Measurements from ENCODE around the gene AHRR.

Gene AHRR

GRCh38 chr5:386432-387341 is 65.2 kb downstream of the AHRR start:
- Histone ChIP-seq H3K27me3 (ENCODE audit: control insufficient read depth in 5 of 5, insufficient read depth in 4 of 5, low read length in 5 of 5) (peaks cover 3 to 10% (median 4%) of the 10 kb centered on the region in 5 donors), H3K27ac (ENCODE audit: low read depth, low read length) (no peak overlapping the region), H3K4me1 (ENCODE audit: control insufficient read depth in 5 of 5, insufficient read depth in 5 of 5, low read length in 5 of 5) (no peaks in the 10 kb centered on the region), H3K9me3 (ENCODE audit: control insufficient read depth in 5 of 5, low read length in 5 of 5) (peaks cover 0 to 7% (median 2%) of the 10 kb centered on the region in 5 donors), H3K36me3 (ENCODE audit: control insufficient read depth in 5 of 5, insufficient read depth in 5 of 5, low read length in 5 of 5) (no peaks in the 10 kb centered on the region), H3K9ac (ENCODE audit: low read length in 5 of 5) (no peak overlapping the region), H3K4me3 (ENCODE audit: low read depth in 1 of 5, low read length in 5 of 5) (no peak overlapping the region)

- no peaks in the 10 kb centered on the region for H3K4me1 ChIP-seq (ENCODE audit: control insufficient read depth in 5 of 5, insufficient read depth in 5 of 5, low read length in 5 of 5)
Observed at GRCh38 chr5:387491-388265, 66.2 kb downstream of the AHRR start.

GRCh38 chr5:388266-389196 is 67.0 kb downstream of the AHRR start:
- H3K27ac ChIP-seq (ENCODE audit: low read depth, low read length), result no peak overlapping the region
- peaks cover 3 to 10% (median 4%) of the 10 kb centered on the region in 5 donors for H3K27me3 ChIP-seq (ENCODE audit: control insufficient read depth in 5 of 5, insufficient read depth in 4 of 5, low read length in 5 of 5)
- no peak overlapping the region for H3K4me3 ChIP-seq (ENCODE audit: low read depth in 1 of 5, low read length in 5 of 5)
- H3K9me3 ChIP-seq (ENCODE audit: control insufficient read depth in 5 of 5, low read length in 5 of 5), result peaks cover 0 to 7% (median 2%) of the 10 kb centered on the region in 5 donors
- H3K36me3 ChIP-seq (ENCODE audit: control insufficient read depth in 5 of 5, insufficient read depth in 5 of 5, low read length in 5 of 5), result no peaks in the 10 kb centered on the region
- H3K4me1 ChIP-seq (ENCODE audit: control insufficient read depth in 5 of 5, insufficient read depth in 5 of 5, low read length in 5 of 5), result no peaks in the 10 kb centered on the region
- no peak overlapping the region for H3K9ac ChIP-seq (ENCODE audit: low read length in 5 of 5)

More at GRCh38 chr5:387491-388265, 66.2 kb downstream of the AHRR start:
- Histone ChIP-seq H3K27me3 (ENCODE audit: control insufficient read depth in 5 of 5, insufficient read depth in 4 of 5, low read length in 5 of 5) (peaks cover 3 to 10% (median 4%) of the 10 kb centered on the region in 5 donors), H3K27ac (ENCODE audit: low read depth, low read length) (no peak overlapping the region), H3K36me3 (ENCODE audit: control insufficient read depth in 5 of 5, insufficient read depth in 5 of 5, low read length in 5 of 5) (no peaks in the 10 kb centered on the region), H3K9ac (ENCODE audit: low read length in 5 of 5) (no peak overlapping the region), H3K4me3 (ENCODE audit: low read depth in 1 of 5, low read length in 5 of 5) (no peak overlapping the region), H3K9me3 (ENCODE audit: control insufficient read depth in 5 of 5, low read length in 5 of 5) (peaks cover 0 to 7% (median 2%) of the 10 kb centered on the region in 5 donors)

GRCh38 chr5:389197-389821 is 67.8 kb downstream of the AHRR start:
- Histone ChIP-seq H3K36me3 (ENCODE audit: control insufficient read depth in 5 of 5, insufficient read depth in 5 of 5, low read length in 5 of 5) (no peaks in the 10 kb centered on the region), H3K4me3 (ENCODE audit: low read depth in 1 of 5, low read length in 5 of 5) (no peak overlapping the region), H3K9ac (ENCODE audit: low read length in 5 of 5) (no peak overlapping the region), H3K27me3 (ENCODE audit: control insufficient read depth in 5 of 5, insufficient read depth in 4 of 5, low read length in 5 of 5) (peaks cover 3 to 10% (median 4%) of the 10 kb centered on the region in 5 donors), H3K9me3 (ENCODE audit: control insufficient read depth in 5 of 5, low read length in 5 of 5) (peaks cover 0 to 7% (median 2%) of the 10 kb centered on the region in 5 donors), H3K27ac (ENCODE audit: low read depth, low read length) (no peak overlapping the region), H3K4me1 (ENCODE audit: control insufficient read depth in 5 of 5, insufficient read depth in 5 of 5, low read length in 5 of 5) (no peaks in the 10 kb centered on the region)

- H3K27ac ChIP-seq (ENCODE audit: low read depth, low read length), result no peak overlapping the region
- H3K36me3 ChIP-seq (ENCODE audit: control insufficient read depth in 5 of 5, insufficient read depth in 5 of 5, low read length in 5 of 5), result no peaks in the 10 kb centered on the region
Observed at GRCh38 chr5:389891-390622, 68.5 kb downstream of the AHRR start.

GRCh38 chr5:390623-391491 is 69.3 kb downstream of the AHRR start:
- no peaks in the 10 kb centered on the region for H3K36me3 ChIP-seq (ENCODE audit: control insufficient read depth in 5 of 5, insufficient read depth in 5 of 5, low read length in 5 of 5)
- no peak overlapping the region for H3K4me3 ChIP-seq (ENCODE audit: low read depth in 1 of 5, low read length in 5 of 5)
- H3K9me3 ChIP-seq (ENCODE audit: control insufficient read depth in 5 of 5, low read length in 5 of 5), result peaks cover 0 to 4% (median 0%) of the 10 kb centered on the region in 5 donors
- H3K27ac ChIP-seq (ENCODE audit: low read depth, low read length), result no peak overlapping the region
- H3K4me1 ChIP-seq (ENCODE audit: control insufficient read depth in 5 of 5, insufficient read depth in 5 of 5, low read length in 5 of 5), result no peaks in the 10 kb centered on the region
- H3K27me3 ChIP-seq (ENCODE audit: control insufficient read depth in 5 of 5, insufficient read depth in 4 of 5, low read length in 5 of 5), result peaks cover 3 to 10% (median 4%) of the 10 kb centered on the region in 5 donors
- no peak overlapping the region for H3K9ac ChIP-seq (ENCODE audit: low read length in 5 of 5)

More at GRCh38 chr5:389891-390622, 68.5 kb downstream of the AHRR start:
- H3K4me3 ChIP-seq (ENCODE audit: low read depth in 1 of 5, low read length in 5 of 5), result no peak overlapping the region
- H3K4me1 ChIP-seq (ENCODE audit: control insufficient read depth in 5 of 5, insufficient read depth in 5 of 5, low read length in 5 of 5), result no peaks in the 10 kb centered on the region
- H3K9ac ChIP-seq (ENCODE audit: low read length in 5 of 5), result no peak overlapping the region
- peaks cover 3 to 10% (median 4%) of the 10 kb centered on the region in 5 donors for H3K27me3 ChIP-seq (ENCODE audit: control insufficient read depth in 5 of 5, insufficient read depth in 4 of 5, low read length in 5 of 5)
- peaks cover 0 to 7% (median 2%) of the 10 kb centered on the region in 5 donors for H3K9me3 ChIP-seq (ENCODE audit: control insufficient read depth in 5 of 5, low read length in 5 of 5)

GRCh38 chr5:392431-392988 is 71.0 kb downstream of the AHRR start:
- H3K4me1 ChIP-seq (ENCODE audit: control insufficient read depth in 5 of 5, insufficient read depth in 5 of 5, low read length in 5 of 5), result no peaks in the 10 kb centered on the region
- H3K36me3 ChIP-seq (ENCODE audit: control insufficient read depth in 5 of 5, insufficient read depth in 5 of 5, low read length in 5 of 5), result no peaks in the 10 kb centered on the region
- no peaks in the 10 kb centered on the region for H3K9me3 ChIP-seq (ENCODE audit: control insufficient read depth in 5 of 5, low read length in 5 of 5)
- H3K4me3 ChIP-seq (ENCODE audit: low read depth in 1 of 5, low read length in 5 of 5), result no peak overlapping the region
- H3K9ac ChIP-seq (ENCODE audit: low read length in 5 of 5), result no peak overlapping the region
- no peak overlapping the region for H3K27ac ChIP-seq (ENCODE audit: low read depth, low read length)
- peaks cover 1 to 6% (median 4%) of the 10 kb centered on the region in 5 donors for H3K27me3 ChIP-seq (ENCODE audit: control insufficient read depth in 5 of 5, insufficient read depth in 4 of 5, low read length in 5 of 5)

GRCh38 chr5:393846-394275 is 72.3 kb downstream of the AHRR start:
- H3K4me3 ChIP-seq (ENCODE audit: low read depth in 1 of 5, low read length in 5 of 5), result no peak overlapping the region
- peaks cover 0 to 2% (median 0%) of the 10 kb centered on the region in 5 donors for H3K27me3 ChIP-seq (ENCODE audit: control insufficient read depth in 5 of 5, insufficient read depth in 4 of 5, low read length in 5 of 5)
- H3K36me3 ChIP-seq (ENCODE audit: control insufficient read depth in 5 of 5, insufficient read depth in 5 of 5, low read length in 5 of 5), result no peaks in the 10 kb centered on the region
- no peak overlapping the region for H3K9ac ChIP-seq (ENCODE audit: low read length in 5 of 5)
- no peaks in the 10 kb centered on the region for H3K9me3 ChIP-seq (ENCODE audit: control insufficient read depth in 5 of 5, low read length in 5 of 5)
- H3K4me1 ChIP-seq (ENCODE audit: control insufficient read depth in 5 of 5, insufficient read depth in 5 of 5, low read length in 5 of 5), result no peaks in the 10 kb centered on the region
- H3K27ac ChIP-seq (ENCODE audit: low read depth, low read length), result no peak overlapping the region

All from subcutaneous abdominal adipose tissue (tissue), 5 donors.